C4-2B (cell line): ENCODE results near the gene ATP4B.

Source experiments
- CTCF ChIP-seq: fragments of 450-650 bp; conservative IDR thresholded peaks from 2 replicates; pipeline ENCODE4 v1.5.1; 2017; ENCODE audit warnings: mild to moderate bottlenecking
- ZFX ChIP-seq: fragments of 450-650 bp; IDR thresholded peaks from 2 replicates; pipeline ENCODE4 v1.6.1; 2017

- no peak for TF ChIP-seq CTCF
- no peak for TF ChIP-seq ZFX
Observed at GRCh38 chr13:113660066-113660465, 2.1 kb upstream of the ATP4B start.
